ENCODE results near the gene SLC8A2.

Gene SLC8A2

DNA sequence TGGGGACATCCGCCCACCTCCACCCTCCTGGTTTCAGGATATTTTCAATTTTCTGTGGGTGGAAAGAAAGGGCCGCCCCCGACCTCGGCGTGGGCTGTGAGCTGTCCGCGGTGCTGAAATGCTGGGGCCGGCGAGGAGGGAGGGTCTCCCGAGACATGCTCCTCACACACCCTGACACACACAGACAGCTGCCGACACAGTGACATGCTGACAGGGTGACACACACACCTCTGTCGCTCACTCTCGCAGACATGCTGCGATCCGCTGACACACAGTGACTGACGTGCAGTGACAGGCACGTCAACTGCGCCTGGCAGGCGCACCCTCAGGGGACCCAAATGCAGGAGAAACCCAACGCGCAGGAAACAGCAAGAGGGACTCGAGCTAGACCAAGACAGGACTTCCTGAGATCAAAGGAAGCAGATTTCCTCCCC is 27.3 kb downstream of the SLC8A2 start:
- no peak for DNase-seq (ENCODE audit: extremely low read depth, low read depth)
- TF ChIP-seq, protein P1, sequence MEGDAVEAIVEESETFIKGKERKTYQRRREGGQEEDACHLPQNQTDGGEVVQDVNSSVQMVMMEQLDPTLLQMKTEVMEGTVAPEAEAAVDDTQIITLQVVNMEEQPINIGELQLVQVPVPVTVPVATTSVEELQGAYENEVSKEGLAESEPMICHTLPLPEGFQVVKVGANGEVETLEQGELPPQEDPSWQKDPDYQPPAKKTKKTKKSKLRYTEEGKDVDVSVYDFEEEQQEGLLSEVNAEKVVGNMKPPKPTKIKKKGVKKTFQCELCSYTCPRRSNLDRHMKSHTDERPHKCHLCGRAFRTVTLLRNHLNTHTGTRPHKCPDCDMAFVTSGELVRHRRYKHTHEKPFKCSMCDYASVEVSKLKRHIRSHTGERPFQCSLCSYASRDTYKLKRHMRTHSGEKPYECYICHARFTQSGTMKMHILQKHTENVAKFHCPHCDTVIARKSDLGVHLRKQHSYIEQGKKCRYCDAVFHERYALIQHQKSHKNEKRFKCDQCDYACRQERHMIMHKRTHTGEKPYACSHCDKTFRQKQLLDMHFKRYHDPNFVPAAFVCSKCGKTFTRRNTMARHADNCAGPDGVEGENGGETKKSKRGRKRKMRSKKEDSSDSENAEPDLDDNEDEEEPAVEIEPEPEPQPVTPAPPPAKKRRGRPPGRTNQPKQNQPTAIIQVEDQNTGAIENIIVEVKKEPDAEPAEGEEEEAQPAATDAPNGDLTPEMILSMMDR (IDR thresholded peaks at IDR 0.05; ENCODE audit: low read depth, low read length), result no peak

DNA sequence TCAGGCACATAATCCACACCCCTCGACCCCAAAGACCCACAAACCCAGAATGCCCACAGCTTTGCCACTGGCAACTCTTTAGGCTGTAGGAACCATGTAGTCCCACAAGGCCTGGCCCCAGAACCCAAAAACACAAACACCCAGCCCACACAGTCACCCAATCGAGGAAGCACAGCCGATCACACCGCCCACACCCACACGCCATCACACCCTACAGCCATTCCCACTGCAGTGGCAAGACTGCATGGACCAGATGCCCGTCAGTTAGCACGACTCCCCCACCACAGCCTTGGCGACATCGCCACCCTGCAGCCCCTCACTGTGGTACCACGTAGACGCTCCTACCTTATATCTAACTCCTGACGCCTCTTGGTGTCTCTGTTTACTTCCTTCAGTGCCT is 28.4 kb downstream of the SLC8A2 start:
- no peak for DNase-seq (ENCODE audit: extremely low read depth, low read depth)
- TF ChIP-seq, protein P1 (IDR thresholded peaks at IDR 0.05; ENCODE audit: low read depth, low read length), result no peak

DNA sequence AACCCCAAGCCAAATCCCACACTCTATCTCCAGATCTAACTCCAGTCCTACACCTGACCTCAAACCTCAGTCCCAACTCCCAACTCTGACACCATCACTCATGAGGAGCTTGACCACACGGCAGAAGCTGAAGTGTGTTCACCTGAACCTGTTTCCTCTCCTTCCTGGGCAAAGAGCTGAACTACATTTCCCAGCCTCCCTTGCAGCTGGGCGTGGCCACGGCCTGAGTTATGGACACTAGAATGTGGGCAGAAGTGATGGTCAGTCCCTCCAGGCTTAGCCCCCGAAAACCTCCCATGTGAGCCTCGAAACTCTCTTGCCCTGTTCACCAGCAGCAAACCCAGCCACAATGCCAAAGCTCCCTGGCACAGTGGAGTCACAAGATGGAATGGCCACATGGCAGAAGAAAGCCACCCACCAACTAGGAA is 32.9 kb downstream of the SLC8A2 start:
- no peak for DNase-seq (ENCODE audit: extremely low read depth, low read depth)
- TF ChIP-seq, protein P1 (IDR thresholded peaks at IDR 0.05; ENCODE audit: low read depth, low read length), result no peak

DNA sequence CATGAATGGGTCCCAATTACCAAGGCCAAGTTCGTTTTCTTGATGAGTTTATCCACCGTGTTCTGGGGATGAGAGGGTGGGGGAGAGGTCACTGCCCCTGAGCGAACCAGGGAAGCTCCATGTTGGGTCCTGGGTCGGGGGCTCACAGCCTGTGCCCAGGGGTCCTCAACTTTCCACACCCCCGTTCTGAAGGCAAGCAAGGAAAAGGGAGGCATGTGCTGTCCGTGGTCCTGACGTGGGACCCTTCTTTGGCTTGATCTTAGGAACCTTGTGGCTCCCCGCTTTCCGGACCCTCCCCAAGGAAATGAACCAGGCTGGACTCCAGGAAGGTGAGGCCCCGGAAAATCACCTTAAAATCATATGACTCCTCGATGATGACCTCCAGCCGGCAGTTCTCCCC is 34.2 kb downstream of the SLC8A2 start:
- TF ChIP-seq, protein P1 (IDR thresholded peaks at IDR 0.05; ENCODE audit: low read depth, low read length), result no peak
- DNase-seq (ENCODE audit: extremely low read depth, low read depth), result no peak

DNA sequence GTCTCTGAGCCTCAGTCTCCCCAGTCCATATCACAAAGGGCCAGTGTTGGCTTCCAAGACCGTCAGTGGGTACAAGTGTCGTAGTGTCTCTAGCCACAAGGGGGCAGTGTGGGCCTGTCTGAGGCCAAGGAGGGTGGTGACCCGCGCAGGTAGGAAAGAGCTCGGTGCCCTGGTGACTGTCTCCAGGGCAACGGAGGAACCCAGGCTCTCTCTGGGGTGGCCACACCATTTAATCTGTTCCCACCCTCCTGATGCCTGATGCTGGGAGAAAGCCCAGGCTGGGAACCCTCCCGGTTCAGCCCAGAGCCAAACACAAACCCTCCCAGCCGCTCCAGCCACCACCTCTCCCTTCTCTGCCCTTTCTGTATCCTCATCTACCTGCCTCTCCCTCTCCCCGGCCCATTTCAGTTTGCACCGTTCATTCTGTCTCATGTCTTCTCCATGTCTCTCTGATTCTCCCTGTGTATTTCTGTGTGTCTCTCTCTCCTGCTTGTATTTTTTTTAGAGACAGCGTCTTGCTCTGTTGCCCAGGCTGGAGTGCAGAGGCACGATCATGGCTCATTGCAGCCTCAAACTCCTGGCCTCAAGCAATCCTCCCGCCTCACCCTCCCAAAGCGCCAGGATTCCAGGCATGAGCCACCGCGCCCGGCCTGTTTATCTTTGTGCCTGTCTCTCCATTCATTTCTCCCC is 34.8 kb downstream of the SLC8A2 start:
- DNase-seq (ENCODE audit: extremely low read depth, low read depth), result no peak
- TF ChIP-seq, protein P1 (IDR thresholded peaks at IDR 0.05; ENCODE audit: low read depth, low read length), result peak; percentile 83

DNA sequence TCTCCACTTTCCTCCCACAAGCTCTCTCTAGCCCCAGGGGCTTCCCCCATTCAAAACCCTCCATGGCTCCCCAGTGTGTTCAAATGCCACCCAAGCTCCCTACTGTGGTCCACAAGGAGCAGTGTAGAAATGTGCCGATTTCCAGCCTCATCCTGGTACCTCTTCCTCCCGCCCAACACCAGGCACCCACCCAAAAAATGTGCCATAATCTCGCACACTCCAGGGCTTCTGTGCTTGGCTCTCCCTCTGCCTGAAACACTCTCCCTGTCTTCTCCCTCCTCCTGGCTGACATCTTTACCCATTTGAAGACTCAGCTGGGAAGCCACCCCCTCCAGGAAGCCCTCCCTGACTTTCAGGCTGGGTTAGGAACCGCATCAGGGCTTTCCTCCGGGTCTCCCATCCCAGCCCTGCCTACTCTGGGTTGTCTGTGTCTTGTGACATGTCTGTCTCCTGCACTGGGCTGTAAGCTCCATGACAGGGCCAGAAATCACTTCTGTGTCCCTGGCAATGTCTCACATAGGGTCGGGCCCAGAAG is 35.7 kb downstream of the SLC8A2 start:
- TF ChIP-seq, protein P1 (IDR thresholded peaks at IDR 0.05; ENCODE audit: low read depth, low read length), result no peak
- DNase-seq (ENCODE audit: extremely low read depth, low read depth), result no peak

DNA sequence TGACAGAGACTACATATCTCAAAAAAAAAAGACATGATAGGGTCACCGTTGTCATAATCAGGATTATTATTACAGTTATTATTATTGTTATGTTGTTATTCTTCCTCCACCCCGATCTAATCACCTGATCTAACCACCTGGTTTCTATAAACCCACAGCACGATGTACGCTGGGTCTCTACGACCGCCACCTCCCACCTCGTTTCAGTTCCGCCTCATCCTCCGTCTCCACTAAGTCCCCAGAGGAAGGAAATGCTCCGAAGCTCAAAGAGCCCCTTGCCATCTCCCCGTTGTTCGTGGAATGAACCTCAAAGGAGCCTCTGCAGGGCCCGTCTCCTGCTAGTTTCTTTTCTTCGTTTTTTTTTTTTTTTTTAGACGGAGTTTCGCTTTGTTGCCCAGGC is 36.5 kb downstream of the SLC8A2 start:
- TF ChIP-seq, protein P1 (IDR thresholded peaks at IDR 0.05; ENCODE audit: low read depth, low read length), result no peak
- DNase-seq (ENCODE audit: extremely low read depth, low read depth), result no peak

Measured in AG09319 (cell line).